ENCODE results near the gene ZBTB8B.

DNA sequence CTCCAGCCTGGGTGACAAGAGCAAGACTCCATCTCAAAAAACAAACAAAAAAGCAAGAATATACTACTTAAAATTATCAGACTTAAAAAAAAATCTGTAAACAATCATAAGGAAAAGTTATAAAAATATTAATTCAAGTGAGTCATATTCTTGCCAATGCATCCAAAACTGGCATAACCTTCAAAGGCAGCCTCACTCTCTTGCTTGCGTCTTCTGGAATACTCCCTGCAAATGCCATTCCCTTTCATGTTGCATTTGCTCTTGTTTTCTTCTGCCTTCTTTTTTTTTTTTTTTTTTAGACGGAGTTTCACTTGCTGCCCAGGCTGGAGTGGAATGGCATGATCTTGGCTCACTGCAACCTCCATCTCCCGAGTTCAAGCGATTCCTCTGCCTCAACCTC lies 42.1 kb downstream of the ZBTB8B start:
- TF ChIP-seq, protein P1, sequence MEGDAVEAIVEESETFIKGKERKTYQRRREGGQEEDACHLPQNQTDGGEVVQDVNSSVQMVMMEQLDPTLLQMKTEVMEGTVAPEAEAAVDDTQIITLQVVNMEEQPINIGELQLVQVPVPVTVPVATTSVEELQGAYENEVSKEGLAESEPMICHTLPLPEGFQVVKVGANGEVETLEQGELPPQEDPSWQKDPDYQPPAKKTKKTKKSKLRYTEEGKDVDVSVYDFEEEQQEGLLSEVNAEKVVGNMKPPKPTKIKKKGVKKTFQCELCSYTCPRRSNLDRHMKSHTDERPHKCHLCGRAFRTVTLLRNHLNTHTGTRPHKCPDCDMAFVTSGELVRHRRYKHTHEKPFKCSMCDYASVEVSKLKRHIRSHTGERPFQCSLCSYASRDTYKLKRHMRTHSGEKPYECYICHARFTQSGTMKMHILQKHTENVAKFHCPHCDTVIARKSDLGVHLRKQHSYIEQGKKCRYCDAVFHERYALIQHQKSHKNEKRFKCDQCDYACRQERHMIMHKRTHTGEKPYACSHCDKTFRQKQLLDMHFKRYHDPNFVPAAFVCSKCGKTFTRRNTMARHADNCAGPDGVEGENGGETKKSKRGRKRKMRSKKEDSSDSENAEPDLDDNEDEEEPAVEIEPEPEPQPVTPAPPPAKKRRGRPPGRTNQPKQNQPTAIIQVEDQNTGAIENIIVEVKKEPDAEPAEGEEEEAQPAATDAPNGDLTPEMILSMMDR (IDR thresholded peaks at IDR 0.05): no peak
- TF ChIP-seq POLR2A (IDR thresholded peaks at IDR 0.05): no peak
